Epithelial cell of esophagus (primary cell): ENCODE measurements around the gene IFT80.
"Not testable (repeated sequence)": the region's sequence is repeated elsewhere in the genome, so short reads cannot be mapped to it uniquely, and the experiment has no call there.

ENCODE experiments used
- DNase-seq: peaks from one replicate; pipeline ENCODE4 v3.0.0; 2010; ENCODE audit warnings: low read depth
- H3K4me3 ChIP-seq: 2 replicates; pipeline ENCODE4 v1.5.1; 2011; ENCODE audit warnings: mild to moderate bottlenecking, low read length, control low read depth
- TF ChIP-seq, protein P1 (sequence below): IDR thresholded peaks from 2 replicates; pipeline ENCODE4 v1.5.1; 2011; ENCODE audit warnings: low read depth, mild to moderate bottlenecking, low read length, control low read depth, inconsistent platforms; ENCODE audit not compliant: insufficient read depth; ENCODE audit errors: missing control alignments

The IFT80 gene

DNA sequence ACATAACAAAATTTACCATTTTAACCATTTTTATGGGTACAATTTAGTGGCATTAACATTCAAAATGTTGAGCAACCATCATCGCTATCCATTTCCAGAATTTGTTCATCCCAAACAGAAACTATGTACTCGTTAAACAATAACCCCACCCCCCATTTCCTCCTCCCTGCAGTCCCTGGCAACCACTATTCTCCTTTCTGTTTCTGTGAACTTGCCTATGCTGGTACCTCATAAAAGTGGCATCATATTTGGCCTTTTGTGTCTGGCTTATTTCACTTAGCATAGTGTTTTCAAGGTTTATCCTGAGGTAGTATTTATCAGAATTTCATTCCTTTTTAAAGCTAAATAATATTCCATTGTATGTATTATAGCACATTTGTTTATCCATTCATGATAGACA is 141.4 kb downstream of the IFT80 start:
- H3K4me3 ChIP-seq = no peak overlapping the region
- TF ChIP-seq, protein P1, sequence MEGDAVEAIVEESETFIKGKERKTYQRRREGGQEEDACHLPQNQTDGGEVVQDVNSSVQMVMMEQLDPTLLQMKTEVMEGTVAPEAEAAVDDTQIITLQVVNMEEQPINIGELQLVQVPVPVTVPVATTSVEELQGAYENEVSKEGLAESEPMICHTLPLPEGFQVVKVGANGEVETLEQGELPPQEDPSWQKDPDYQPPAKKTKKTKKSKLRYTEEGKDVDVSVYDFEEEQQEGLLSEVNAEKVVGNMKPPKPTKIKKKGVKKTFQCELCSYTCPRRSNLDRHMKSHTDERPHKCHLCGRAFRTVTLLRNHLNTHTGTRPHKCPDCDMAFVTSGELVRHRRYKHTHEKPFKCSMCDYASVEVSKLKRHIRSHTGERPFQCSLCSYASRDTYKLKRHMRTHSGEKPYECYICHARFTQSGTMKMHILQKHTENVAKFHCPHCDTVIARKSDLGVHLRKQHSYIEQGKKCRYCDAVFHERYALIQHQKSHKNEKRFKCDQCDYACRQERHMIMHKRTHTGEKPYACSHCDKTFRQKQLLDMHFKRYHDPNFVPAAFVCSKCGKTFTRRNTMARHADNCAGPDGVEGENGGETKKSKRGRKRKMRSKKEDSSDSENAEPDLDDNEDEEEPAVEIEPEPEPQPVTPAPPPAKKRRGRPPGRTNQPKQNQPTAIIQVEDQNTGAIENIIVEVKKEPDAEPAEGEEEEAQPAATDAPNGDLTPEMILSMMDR = no peak
- no peak for DNase-seq

DNA sequence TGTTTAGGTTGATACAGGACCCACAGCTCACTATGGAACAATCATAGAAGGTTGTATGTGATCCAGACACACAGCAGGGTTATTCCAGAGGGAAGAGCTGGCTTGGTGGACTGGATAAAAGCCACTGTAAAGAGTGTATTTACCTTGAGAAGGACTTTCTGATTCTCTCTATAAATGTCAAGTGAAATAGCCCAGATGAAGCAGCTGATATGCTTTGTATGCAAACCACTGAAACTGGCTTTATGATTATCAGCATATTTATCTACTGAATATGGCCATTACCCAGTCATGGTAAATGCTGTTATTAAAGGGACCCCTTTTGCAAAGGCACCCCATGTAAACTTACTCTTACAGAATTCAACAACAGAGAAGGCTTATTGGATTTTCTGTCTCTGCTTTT is 145.7 kb downstream of the IFT80 start:
- DNase-seq = no peak
- TF ChIP-seq, protein P1 = no peak
- no peak overlapping the region for H3K4me3 ChIP-seq

DNA sequence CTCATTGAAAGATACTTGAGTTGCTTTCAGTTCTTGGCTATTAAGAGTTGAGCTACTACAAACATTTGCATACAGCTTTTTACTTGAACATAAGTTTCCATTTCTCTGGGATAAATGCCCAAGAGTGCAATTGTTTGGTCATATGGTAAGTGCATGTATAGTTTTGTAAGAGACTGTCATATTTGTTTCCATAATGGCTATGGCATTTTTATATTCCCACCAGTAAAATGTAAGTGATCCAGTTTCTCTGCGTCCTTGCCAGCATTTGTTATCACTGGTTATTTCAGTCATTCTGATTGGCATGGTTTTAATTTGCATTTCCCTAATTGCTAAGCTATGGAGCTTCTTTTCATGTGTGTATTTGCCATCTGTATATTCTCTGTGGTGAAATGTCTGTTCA is 151.3 kb downstream of the IFT80 start:
- H3K4me3 ChIP-seq = no peak overlapping the region
- DNase-seq = no peak
- TF ChIP-seq, protein P1 = no peak

DNA sequence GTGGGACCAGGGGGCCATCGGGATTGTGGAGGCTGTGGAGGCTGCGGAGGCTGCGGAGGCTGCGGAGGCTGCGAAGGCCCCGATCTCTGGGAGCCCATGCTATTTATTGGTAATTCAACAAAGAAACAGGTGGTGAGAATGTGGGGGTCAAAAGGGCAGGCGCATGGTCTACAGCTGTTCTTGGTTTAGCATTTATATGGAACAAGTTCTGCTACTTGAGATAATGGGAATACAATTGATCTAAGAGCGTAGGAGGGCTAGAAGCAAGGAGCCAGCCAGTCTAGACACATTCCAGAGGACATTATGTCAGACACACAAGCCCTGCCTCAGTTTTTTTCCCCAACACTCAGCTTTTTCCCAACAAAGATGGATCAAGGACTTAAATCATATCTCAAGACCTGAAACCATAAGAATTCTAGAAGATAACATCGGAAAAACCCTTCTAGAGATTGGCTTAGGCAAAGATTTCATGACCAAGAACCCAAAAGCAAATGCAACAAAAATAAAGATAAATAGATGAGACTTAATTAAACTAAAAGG is 153.7 kb downstream of the IFT80 start:
- TF ChIP-seq, protein P1 = no peak
- peak; percentile 16 for DNase-seq
- H3K4me3 ChIP-seq = no peak overlapping the region

DNA sequence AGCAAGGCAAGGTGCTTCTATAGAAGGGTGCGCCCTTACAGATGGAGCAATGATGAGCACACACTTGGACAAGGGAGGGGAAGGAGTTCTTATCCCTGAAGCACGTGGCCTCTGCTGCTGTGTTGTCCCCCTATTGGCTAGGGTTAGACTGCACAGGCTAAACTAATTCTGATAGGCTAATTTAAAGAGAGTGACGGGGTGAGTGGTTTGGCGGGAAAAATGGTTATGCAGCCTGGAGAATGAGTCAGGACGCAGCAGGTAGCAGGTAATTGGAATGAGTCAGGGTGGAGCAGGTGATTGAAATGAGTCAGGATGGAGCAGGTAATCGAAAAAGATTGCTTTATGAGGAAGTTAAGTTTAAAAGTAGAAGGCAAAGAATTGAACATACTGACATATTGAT is 158.3 kb downstream of the IFT80 start:
- peak; percentile 83 for DNase-seq
- not testable (repeated sequence) for H3K4me3 ChIP-seq

DNA sequence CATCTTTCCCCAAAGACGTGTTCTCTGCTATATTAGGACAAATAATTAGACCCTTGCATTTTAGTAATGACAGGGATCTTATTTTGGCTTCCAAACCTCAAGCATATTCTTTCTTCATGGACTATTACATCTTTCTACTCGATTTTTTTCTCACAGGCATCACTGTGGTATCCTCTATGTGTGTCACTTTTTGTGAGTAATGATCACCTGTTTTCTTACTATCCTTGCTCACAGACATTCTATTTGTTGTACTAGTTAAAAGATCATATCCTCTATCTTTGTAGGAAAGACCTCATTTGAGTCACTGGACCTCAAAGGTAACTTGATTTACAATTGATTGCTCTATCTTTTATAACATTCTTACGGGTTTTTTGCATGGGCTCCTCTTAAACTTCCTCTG is 167.0 kb downstream of the IFT80 start:
- DNase-seq = no peak
- H3K4me3 ChIP-seq = no peak overlapping the region
- TF ChIP-seq, protein P1 = no peak

DNA sequence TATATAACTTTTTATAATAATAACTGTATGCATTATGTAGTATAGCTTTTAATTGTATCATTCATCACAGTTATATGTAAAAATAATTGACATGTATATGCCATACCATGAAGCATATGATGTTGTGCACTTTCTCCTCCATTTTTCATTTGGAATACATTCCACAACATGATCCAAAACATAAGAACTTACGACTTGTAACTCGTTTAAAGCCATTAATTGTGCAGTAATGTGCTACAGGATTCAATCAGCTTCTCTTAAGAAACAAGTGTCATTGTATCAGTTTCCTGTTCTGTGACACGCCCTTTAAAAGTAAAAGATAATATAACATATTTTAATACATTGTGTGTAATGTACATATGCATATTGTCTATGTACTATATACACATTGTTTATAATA is 171.6 kb downstream of the IFT80 start:
- no peak for DNase-seq
- H3K4me3 ChIP-seq = no peak overlapping the region

More for the DNA sequence above, 171.6 kb downstream of the IFT80 start:
- TF ChIP-seq, protein P1 = no peak
